ENCODE data around the gene CUL4B. TPM values are rescaled to one million over a fixed set of nuclear protein-coding genes. Genes with fewer than 3 reads are reported as not detected.

CUL4B gene
- total RNA-seq, 2 donors from 2014 or later, result 47.7 to 51.8 TPM

- Histone ChIP-seq H3K4me3 (ENCODE audit: low read length) (no peak overlapping the region), H3K9me3 (ENCODE audit: control insufficient read depth, low read length) (no peaks in the 10 kb centered on the region), H3K27me3 (ENCODE audit: control insufficient read depth, insufficient read depth, low read length, poor library complexity, severe bottlenecking) (no peaks in the 10 kb centered on the region), H3K27ac (ENCODE audit: low read depth, low read length) (no peak overlapping the region), H3K4me1 (ENCODE audit: control insufficient read depth, insufficient read depth, low read length) (no peaks in the 10 kb centered on the region), H3K9ac (ENCODE audit: extremely low read depth, low read length, poor library complexity, severe bottlenecking) (no peak overlapping the region), H3K36me3 (ENCODE audit: control insufficient read depth, insufficient read depth, low read length) (no peaks in the 10 kb centered on the region)
- no peak for TF ChIP-seq CTCF (conservative IDR thresholded peaks at IDR 0.05)
- WGBS, 2 experiments (ENCODE audit: insufficient coverage in 1 of 2, insufficient read length in 1 of 2), result 84% methylated on average over 3 of the region's 3 CpGs; no CpG with 5 or more reads in 1 of the 2 experiments
- peaks cover 54% of the 10 kb centered on the region for H3K9me3 Mint-ChIP-seq
- DNase-seq, result no peak
- no peak overlapping the region for H3K27ac Mint-ChIP-seq
- H3K4me3 Mint-ChIP-seq, result no peak overlapping the region
- peaks cover 5% of the 10 kb centered on the region for H3K4me1 Mint-ChIP-seq
- H3K36me3 Mint-ChIP-seq (ENCODE audit: low read depth), result peaks cover 2% of the 10 kb centered on the region
- no peaks in the 10 kb centered on the region for H3K27me3 Mint-ChIP-seq (ENCODE audit: insufficient read depth)
Observed at GRCh38 chrX:120570011-120570600, 9.3 kb upstream of the CUL4B start.

DNA sequence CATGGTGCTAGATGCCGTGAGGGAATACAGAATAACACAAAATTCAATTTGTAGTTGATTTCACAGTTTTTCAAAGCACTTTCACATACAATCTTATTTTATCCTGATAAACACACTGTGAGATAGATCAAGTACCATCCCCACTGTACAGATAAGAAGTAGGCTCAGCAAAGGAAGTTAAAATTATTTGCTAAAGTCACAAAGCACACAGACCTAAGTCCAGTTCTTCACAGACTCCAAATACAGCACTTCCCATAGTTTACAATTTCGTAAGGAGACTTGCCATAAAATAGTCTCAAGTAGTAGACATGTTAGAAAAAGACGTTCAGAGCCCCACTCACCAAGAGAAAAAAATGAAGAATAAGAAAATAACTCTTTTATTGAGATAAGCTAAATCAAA is 7.8 kb upstream of the CUL4B start:
- H3K4me1 Mint-ChIP-seq, result peaks cover 5% of the 10 kb centered on the region
- WGBS, 2 experiments (ENCODE audit: insufficient coverage in 1 of 2, insufficient read length in 1 of 2), result 92% methylated on average over 2 of the region's 3 CpGs; no CpG with 5 or more reads in 1 of the 2 experiments
- Histone ChIP-seq H3K27ac (ENCODE audit: low read depth, low read length) (no peak overlapping the region), H3K36me3 (ENCODE audit: control insufficient read depth, insufficient read depth, low read length) (no peaks in the 10 kb centered on the region), H3K4me3 (ENCODE audit: low read length) (no peak overlapping the region), H3K9me3 (ENCODE audit: control insufficient read depth, low read length) (no peaks in the 10 kb centered on the region), H3K4me1 (ENCODE audit: control insufficient read depth, insufficient read depth, low read length) (no peaks in the 10 kb centered on the region), H3K27me3 (ENCODE audit: control insufficient read depth, insufficient read depth, low read length, poor library complexity, severe bottlenecking) (no peaks in the 10 kb centered on the region), H3K9ac (ENCODE audit: extremely low read depth, low read length, poor library complexity, severe bottlenecking) (no peak overlapping the region)
- H3K27me3 Mint-ChIP-seq (ENCODE audit: insufficient read depth), result no peaks in the 10 kb centered on the region
- no peak overlapping the region for H3K27ac Mint-ChIP-seq
- H3K9me3 Mint-ChIP-seq, result peaks cover 46% of the 10 kb centered on the region
- no peak overlapping the region for H3K4me3 Mint-ChIP-seq
- no peak for DNase-seq
- no peak for TF ChIP-seq CTCF (conservative IDR thresholded peaks at IDR 0.05)
- H3K36me3 Mint-ChIP-seq (ENCODE audit: low read depth), result peaks cover 2% of the 10 kb centered on the region

GRCh38 chrX:120568035-120568434 is 7.3 kb upstream of the CUL4B start:
- peaks cover 5% of the 10 kb centered on the region for H3K4me1 Mint-ChIP-seq
- H3K9ac ChIP-seq (ENCODE audit: extremely low read depth, low read length, poor library complexity, severe bottlenecking), result no peak overlapping the region
- H3K4me3 Mint-ChIP-seq, result no peak overlapping the region
- H3K9me3 Mint-ChIP-seq, result peaks cover 42% of the 10 kb centered on the region
- H3K27ac ChIP-seq (ENCODE audit: low read depth, low read length), result no peak overlapping the region
- no peaks in the 10 kb centered on the region for H3K27me3 ChIP-seq (ENCODE audit: control insufficient read depth, insufficient read depth, low read length, poor library complexity, severe bottlenecking)
- no peaks in the 10 kb centered on the region for H3K4me1 ChIP-seq (ENCODE audit: control insufficient read depth, insufficient read depth, low read length)
- DNase-seq, result no peak
- H3K4me3 ChIP-seq (ENCODE audit: low read length), result no peak overlapping the region
- no peak for TF ChIP-seq CTCF (conservative IDR thresholded peaks at IDR 0.05)
- no peaks in the 10 kb centered on the region for H3K9me3 ChIP-seq (ENCODE audit: control insufficient read depth, low read length)
- H3K36me3 Mint-ChIP-seq (ENCODE audit: low read depth), result peaks cover 2% of the 10 kb centered on the region
- no peaks in the 10 kb centered on the region for H3K36me3 ChIP-seq (ENCODE audit: control insufficient read depth, insufficient read depth, low read length)
- no peak overlapping the region for H3K27ac Mint-ChIP-seq
- H3K27me3 Mint-ChIP-seq (ENCODE audit: insufficient read depth), result no peaks in the 10 kb centered on the region
